ENCODE measurements around the gene MPZL1. TPM values are rescaled to one million over a fixed set of nuclear protein-coding genes. Genes with fewer than 3 reads are reported as not detected.

Gene MPZL1
- total and polyA plus RNA-seq, 7 donors = 5.2 to 22.4 (median 14.1) TPM

DNA sequence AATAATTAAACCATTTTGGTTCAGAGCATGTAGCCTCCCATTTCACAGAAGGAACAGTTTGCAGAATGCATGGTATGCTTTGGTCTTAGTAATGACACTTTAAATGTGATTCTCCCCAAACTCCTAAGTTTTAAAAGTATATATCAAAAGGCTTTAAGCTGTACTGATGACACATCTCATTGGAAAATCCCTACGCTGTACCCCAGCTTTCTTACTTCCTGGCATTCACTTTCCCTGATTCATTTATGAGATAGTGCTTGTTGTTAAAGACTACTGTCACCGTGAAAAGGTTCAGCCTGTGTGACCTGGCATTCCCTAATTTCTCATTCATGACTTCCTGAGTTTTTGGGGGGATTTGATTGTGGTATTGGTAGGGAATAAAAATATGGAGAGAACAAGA is 53.4 kb downstream of the MPZL1 start:
- H3K27me3 ChIP-seq (ENCODE audit: insufficient read depth in 3 of 3, low read length in 2 of 3) = no peaks in the 10 kb centered on the region
- intact Hi-C loops (cut with DNase I) = no loop called here
- WGBS, 3 donors = 77 to 83% (median 80%) methylated on average over 2 of the region's 2 CpGs
- no peak for TF ChIP-seq CTCF (IDR thresholded peaks at IDR 0.05)
- ATAC-seq (no peak), DNase-seq (no peak)
- H3K27ac ChIP-seq = no peak overlapping the region
- no peak overlapping the region for H3K4me3 ChIP-seq
- no peaks in the 10 kb centered on the region for H3K4me1 ChIP-seq
- peaks cover 0 to 56% of the 10 kb centered on the region in 2 donors for H3K36me3 ChIP-seq (ENCODE audit: insufficient read depth in 1 of 2, low read depth in 1 of 2)
- H3K9me3 ChIP-seq = no peaks in the 10 kb centered on the region

DNA sequence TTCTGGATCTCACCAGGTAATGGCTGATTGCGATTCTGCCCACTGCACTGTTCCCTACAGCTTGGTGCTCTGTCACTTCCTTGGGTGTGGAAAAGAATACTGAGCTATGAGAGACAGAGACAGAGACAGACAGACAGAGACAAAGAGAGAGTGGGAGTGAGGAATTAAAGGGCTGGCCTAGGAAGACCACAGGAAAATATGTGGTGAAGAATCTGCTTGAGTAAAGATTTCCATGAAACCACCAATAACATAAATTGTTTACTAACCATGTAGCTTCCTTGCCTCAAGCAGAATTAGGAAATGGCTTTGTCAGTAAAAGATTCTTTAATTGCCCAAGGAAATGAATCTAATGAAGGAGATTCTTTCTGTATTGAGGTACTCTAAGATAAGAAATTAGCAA is 54.4 kb downstream of the MPZL1 start:
- Histone ChIP-seq H3K4me3 (no peak overlapping the region), H3K9me3 (peaks cover 5% of the 10 kb centered on the region), H3K4me1 (no peaks in the 10 kb centered on the region), H3K27me3 (ENCODE audit: insufficient read depth in 3 of 3, low read length in 2 of 3) (no peaks in the 10 kb centered on the region), H3K27ac (no peak overlapping the region), H3K36me3 (ENCODE audit: insufficient read depth in 1 of 2, low read depth in 1 of 2) (peaks cover 0 to 63% of the 10 kb centered on the region in 2 donors)
- TF ChIP-seq CTCF (IDR thresholded peaks at IDR 0.05) = no peak
- ATAC-seq = no peak
- DNase-seq = no peak
- WGBS, 3 donors = 90 to 96% (median 96%) methylated on average over 1 of the region's 1 CpG
- intact Hi-C loops (cut with DNase I) = no loop called here

GRCh38 chr1:167776616-167777268 is 55.0 kb downstream of the MPZL1 start:
- DNase-seq (no peak), ATAC-seq (no peak)
- Histone ChIP-seq H3K4me1 (no peaks in the 10 kb centered on the region), H3K9me3 (peaks cover 11% of the 10 kb centered on the region), H3K36me3 (ENCODE audit: insufficient read depth in 1 of 2, low read depth in 1 of 2) (peaks cover 0 to 63% of the 10 kb centered on the region in 2 donors), H3K27me3 (ENCODE audit: insufficient read depth in 3 of 3, low read length in 2 of 3) (no peaks in the 10 kb centered on the region), H3K27ac (no peak overlapping the region), H3K4me3 (no peak overlapping the region)
- intact Hi-C loops (cut with DNase I) = no loop called here
- 93 to 100% (median 100%) methylated on average over 1 of the region's 1 CpG for WGBS, 3 donors
- no peak for TF ChIP-seq CTCF (IDR thresholded peaks at IDR 0.05)

DNA sequence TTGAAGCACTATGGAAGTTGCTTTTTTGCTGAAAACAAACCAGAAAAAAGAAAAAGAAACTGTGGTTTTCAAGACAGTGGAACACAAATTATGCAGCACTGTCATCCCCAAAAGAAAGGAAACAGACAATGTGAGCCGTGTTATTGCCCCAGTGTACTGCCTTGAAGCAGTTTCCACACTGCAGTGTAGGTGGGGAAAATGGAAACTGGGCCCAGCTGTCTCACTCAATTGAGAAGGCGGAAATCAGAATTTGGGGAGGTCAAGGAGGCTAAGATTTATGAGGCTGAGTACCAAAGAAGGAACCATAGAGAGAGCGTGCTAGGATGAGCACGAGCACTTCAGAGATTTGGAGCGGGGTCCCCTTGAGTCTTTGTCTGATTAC is 55.5 kb downstream of the MPZL1 start:
- no peak for DNase-seq
- intact Hi-C loops (cut with DNase I) = no loop called here
- H3K4me1 ChIP-seq = no peaks in the 10 kb centered on the region
- peaks cover 0 to 60% of the 10 kb centered on the region in 2 donors for H3K36me3 ChIP-seq (ENCODE audit: insufficient read depth in 1 of 2, low read depth in 1 of 2)
- no peak overlapping the region for H3K4me3 ChIP-seq
- no peak overlapping the region for H3K27ac ChIP-seq
- H3K27me3 ChIP-seq (ENCODE audit: insufficient read depth in 3 of 3, low read length in 2 of 3) = no peaks in the 10 kb centered on the region
- H3K9me3 ChIP-seq = peaks cover 11% of the 10 kb centered on the region
- no peak for TF ChIP-seq CTCF (IDR thresholded peaks at IDR 0.05)
- ATAC-seq = no peak
- WGBS, 3 donors = 91 to 97% (median 96%) methylated on average over 5 of the region's 5 CpGs

DNA sequence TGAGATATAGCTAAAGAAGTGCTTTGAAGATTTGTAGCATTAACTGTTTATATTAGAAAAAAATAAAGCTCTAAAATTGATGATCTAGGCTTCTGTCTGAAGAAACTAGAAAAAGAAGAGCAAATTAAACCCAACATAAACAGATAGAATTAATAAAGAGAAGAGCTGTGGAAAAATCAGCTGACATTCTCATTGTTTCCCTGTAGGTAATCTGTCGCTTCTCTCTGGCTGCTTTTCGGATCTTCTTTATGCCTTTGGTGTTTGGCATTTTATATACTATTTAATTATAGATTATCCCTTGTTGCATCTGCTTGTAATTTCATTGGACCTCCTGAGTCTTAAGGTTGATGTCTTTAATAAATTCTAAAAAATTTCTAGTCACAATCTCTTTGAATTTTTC is 59.8 kb downstream of the MPZL1 start:
- intact Hi-C loops (cut with DNase I) = no loop called here
- no peak overlapping the region for H3K27ac ChIP-seq
- TF ChIP-seq CTCF (IDR thresholded peaks at IDR 0.05) = no peak
- H3K4me1 ChIP-seq = no peaks in the 10 kb centered on the region
- 94 to 99% (median 98%) methylated on average over 2 of the region's 2 CpGs for WGBS, 3 donors
- DNase-seq (no peak), ATAC-seq (no peak)
- H3K4me3 ChIP-seq = no peak overlapping the region
- peaks cover 11% of the 10 kb centered on the region for H3K9me3 ChIP-seq
- H3K27me3 ChIP-seq (ENCODE audit: insufficient read depth in 3 of 3, low read length in 2 of 3) = no peaks in the 10 kb centered on the region
- peaks cover under 1 to 38% of the 10 kb centered on the region in 2 donors for H3K36me3 ChIP-seq (ENCODE audit: insufficient read depth in 1 of 2, low read depth in 1 of 2)
